HG02970 (cell line): ENCODE measurements around the gene EFCAB5.
"Not testable (repeated sequence)": the region's sequence is repeated elsewhere in the genome, so short reads cannot be mapped to it uniquely, and the experiment has no call there.

Source experiments
- ATAC-seq: cut with Tn5 transposase; IDR thresholded peaks from one replicate; pipeline ENCODE4 v1.9.1; 2021; ENCODE audit warnings: mild to moderate bottlenecking, moderate library complexity, moderate number of reproducible peaks; ENCODE audit not compliant: unreplicated experiment, low FRiP score

EFCAB5 gene

DNA sequence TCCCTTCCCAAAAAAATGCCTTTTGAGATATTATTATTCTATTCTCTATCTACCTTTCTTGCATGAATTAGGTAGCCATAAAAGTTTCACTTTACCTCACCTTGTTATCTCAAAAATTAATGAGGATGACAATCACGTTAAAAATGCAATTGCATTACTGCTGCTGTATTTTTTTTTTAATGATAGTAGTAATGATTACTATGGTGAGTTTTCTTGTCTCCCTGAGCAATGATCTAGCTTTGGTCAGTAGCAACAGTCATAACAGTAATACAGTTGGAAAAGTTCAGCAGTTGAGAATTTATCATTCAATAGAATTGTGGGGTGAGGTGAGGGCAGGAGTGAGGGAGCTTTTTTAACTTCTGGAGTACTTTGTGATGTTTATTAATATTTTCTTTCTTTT, at the start of gene EFCAB5:
Gene EFCAB5, plus strand, starts transcription at position 301 of the 400 bp plus-strand sequence. CDS start 163 bp downstream, outside the sequence.
- ATAC-seq = no peak

DNA sequence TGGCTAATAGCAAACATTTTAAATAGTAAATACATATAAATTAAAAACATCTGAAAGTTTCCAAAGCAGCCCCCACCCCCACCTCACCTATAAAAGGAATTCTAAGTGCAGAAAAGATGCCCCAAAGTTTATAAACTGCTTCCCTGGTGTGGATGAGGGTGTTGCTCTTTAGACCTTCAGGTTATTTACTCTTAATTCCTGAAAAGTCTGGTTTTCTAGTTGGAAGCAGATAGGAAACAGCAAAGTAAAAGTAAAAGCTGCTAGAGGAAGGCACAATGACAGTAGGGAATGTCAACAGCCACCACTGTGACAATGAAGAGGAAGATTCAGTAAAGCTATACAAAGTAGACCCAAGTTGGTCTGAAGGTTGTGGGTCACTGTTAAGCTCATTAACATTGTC, 49.2 kb upstream of the EFCAB5 start:
- ATAC-seq = no peak

DNA sequence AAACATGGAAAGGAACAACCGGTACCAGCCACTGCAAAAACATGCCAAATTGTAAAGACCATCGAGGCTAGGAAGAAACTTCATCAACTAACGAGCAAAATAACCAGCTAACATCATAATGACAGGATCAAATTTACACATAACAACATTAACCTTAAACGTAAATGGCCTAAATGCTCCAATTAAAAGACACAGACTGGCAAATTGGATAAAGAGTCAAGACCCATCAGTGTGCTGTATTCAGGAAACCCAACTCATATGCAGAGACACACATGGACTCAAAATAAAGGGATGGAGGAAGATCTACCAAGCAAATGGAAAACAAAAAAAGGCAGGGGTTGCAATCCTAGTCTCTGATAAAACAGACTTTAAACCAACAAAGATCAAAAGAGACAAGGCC, 44.3 kb upstream of the EFCAB5 start:
- not testable (repeated sequence) for ATAC-seq

DNA sequence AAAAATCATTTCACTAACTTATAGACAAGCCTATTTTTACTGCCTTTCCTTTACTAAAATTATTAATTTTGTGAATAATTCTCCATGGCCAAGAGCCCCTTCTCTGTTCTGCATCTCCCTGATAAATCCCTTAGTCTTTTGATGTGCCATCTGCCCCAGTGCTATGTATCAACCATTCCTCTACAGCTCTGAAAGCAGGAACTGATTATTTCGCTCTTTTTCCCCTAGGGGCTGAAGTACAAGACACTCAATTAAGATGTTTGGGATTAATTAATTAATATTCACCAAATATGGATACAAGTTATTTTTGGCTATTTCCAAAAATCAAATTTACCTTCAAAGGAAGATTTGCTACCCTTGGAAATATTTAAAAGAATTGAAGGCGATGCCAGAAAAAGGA, 38.0 kb upstream of the EFCAB5 start:
- ATAC-seq = no peak

- ATAC-seq = no peak
Measured at GRCh38 chr17:29905086-29905878, 36.2 kb upstream of the EFCAB5 start.

- no peak for ATAC-seq
Measured at GRCh38 chr17:29905879-29906167, 35.6 kb upstream of the EFCAB5 start.

GRCh38 chr17:29906969-29907368, 34.5 kb upstream of the EFCAB5 start:
- no peak for ATAC-seq

GRCh38 chr17:29909236-29910003, 32.0 kb upstream of the EFCAB5 start:
- no peak for ATAC-seq

GRCh38 chr17:29911641-29912177, 29.7 kb upstream of the EFCAB5 start:
- no peak for ATAC-seq

- ATAC-seq = no peak
Measured at GRCh38 chr17:29914819-29915537, 26.5 kb upstream of the EFCAB5 start.

DNA sequence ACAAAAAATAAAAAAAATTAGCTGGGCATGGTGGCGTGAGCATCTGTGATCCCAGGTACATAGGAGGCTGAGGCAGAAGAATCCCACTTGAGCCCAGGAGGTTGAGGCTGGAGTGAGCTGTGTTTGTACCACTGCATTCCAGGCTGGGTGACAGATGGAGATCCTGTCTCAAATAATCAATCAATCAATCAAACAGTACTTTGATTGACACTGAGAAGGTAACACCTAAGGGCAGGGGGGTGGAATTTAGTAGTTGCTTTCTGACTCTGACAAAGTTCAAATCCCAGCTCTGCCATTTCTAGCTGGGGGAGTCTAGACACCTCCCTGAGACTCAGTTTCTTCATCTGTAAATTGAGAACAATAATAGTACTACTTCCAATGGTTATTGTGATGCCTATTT, 23.4 kb upstream of the EFCAB5 start:
- ATAC-seq = no peak

DNA sequence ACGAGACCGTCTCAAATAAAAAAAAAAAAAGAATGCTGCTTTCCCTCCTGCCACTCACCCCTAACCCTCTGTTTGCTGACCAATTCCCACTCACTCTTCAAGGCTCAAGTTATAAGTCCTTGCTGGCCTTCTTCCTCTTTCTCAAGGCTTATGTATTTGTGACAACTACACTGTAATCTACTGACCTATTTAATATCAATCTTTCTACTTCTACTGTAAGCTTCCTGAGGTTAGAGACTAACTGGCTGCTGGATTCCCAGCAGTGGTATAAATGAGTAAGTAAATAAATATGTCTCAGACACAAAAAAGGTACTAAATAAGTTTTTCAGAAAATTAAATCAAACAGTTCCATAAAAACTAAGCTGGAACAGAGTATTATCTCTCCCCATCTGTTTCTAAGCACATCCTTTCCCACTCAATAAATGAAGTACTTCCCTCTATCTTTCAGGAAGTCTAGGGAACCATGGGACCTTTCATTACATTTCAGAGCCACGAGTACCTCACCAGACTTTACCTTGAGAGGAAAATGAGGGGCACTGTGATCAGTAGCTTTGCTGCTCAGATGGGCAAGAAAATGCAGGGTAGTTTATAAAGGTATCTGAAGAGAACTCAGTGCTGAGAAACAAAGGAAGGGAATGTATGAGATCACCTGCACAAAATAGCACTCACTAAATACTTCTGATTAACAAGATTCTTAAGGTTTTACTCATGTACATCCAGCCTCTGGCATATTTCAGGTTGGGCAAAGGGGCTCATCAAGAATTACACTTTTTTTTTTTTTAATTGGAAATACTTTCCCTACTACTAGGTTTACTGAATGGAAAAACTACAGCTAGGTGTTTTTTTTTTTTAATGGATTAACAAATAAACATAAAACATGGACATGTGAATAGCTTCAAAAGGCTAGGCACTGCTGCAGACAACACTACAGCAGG, 22.2 kb upstream of the EFCAB5 start:
- no peak for ATAC-seq

GRCh38 chr17:29924786-29925185, 16.6 kb upstream of the EFCAB5 start:
- no peak for ATAC-seq

DNA sequence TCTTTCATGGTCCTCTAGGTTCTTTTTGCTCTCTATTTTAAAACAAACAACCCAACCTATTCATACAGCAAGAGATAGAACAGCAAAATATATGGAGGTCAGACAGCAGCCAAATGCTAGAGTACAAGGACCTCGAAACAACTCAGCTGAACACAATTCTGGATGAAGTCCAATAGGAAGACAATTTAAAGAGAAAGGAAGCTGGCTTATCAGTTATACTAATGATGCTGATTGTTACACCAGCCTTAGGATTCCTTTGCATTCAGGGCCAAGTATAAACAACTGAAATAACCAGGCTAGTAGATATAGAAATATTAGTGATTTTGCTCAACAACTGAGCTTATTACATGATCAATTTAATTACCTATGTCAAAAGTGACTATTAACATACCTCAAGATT, 13.9 kb upstream of the EFCAB5 start:
- no peak for ATAC-seq

GRCh38 chr17:29929006-29929532, 12.4 kb upstream of the EFCAB5 start:
- no peak for ATAC-seq

- ATAC-seq = peak; percentile 68
Measured at GRCh38 chr17:29929533-29930408, 11.7 kb upstream of the EFCAB5 start, which contains the start of gene SSH2. SSH2 (minus strand) TSS chr17:29930228; CDS start chr17:29930000, 228 bp downstream.

DNA sequence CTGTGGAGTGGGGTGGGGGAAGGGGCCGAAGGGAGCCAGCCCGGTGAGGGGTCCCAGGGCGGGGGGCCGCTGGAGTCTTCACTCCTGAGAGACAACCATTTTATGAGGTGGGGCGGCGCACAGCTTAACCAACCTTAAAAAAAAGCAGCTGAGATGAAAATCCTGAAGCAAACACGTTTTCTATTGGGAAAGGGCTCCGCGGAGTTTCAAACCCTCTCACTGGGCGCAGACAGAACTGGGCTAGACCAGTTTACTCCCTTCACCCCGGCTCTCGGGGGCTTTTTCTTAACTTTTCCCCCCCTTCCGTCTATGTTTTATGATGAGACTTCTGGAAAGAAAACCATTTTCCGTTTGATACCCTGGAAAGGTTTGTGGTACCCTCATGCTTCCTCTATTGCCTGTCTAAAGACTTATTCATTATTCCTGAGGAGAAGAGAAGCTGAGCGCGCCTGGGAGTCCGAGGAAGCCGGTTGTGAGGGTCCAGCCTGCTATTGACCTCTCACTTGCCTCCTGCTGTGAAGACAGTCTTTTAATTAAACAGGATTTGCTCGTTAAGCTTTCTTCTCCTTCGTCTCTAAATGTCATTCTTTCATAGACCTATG, 10.9 kb upstream of the EFCAB5 start:
- ATAC-seq = no peak

- peak; percentile 49 for ATAC-seq
Measured at GRCh38 chr17:29931231-29931932, 10.1 kb upstream of the EFCAB5 start.
